ENCODE measurements around the gene KDM2B. TPM values are rescaled to one million over a fixed set of nuclear protein-coding genes. Genes with fewer than 3 reads are reported as not detected.
A peak's percentile ranks its signal among the peaks of the same experiment; 100 is the strongest.
"Not testable (repeated sequence)": the region's sequence is repeated elsewhere in the genome, so short reads cannot be mapped to it uniquely, and the experiment has no call there.

The KDM2B gene
- polyA plus RNA-seq, 5 donors = 34.3 to 39.8 (median 37.8) TPM

- peak; percentile 13 to 40 for DNase-seq
Observed at GRCh38 chr12:121391619-121392324, 189.1 kb downstream of the KDM2B start.

GRCh38 chr12:121390856-121391255, 190.0 kb downstream of the KDM2B start:
- no peak for DNase-seq

GRCh38 chr12:121388421-121388981, 192.3 kb downstream of the KDM2B start:
- DNase-seq = no peak

- DNase-seq = not testable (repeated sequence)
Observed at GRCh38 chr12:121384891-121385290, 195.9 kb downstream of the KDM2B start.

GRCh38 chr12:121383601-121384021, 197.2 kb downstream of the KDM2B start:
- no peak for DNase-seq

- DNase-seq = no peak
Observed at GRCh38 chr12:121379945-121380344, 200.9 kb downstream of the KDM2B start.

Other genes with a start within 250 kb of the KDM2B start
- 100 to 1,000 TPM; 143 to 198 (median 170) TPM for gene ANAPC5, start 228.6 kb downstream of the KDM2B start, polyA plus RNA-seq (ENCODE audit: insufficient read depth in 1 of 5, insufficient read length in 5 of 5, low replicate concordance in 1 of 5)
- gene RNF34, start 180.9 kb downstream of the KDM2B start, polyA plus RNA-seq (ENCODE audit: insufficient read depth in 1 of 5, insufficient read length in 5 of 5, low replicate concordance in 1 of 5) = 10 to 100 TPM; 32.3 to 37.7 (median 35.3) TPM
- 10 to 100 TPM in 4 of 5 donors, 1 to 10 TPM in 1; 8.7 to 20.6 (median 11.4) TPM for gene ORAI1, start 45.5 kb upstream of the KDM2B start, polyA plus RNA-seq (ENCODE audit: insufficient read depth in 1 of 5, insufficient read length in 5 of 5, low replicate concordance in 1 of 5)
- gene MORN3, start 88.6 kb upstream of the KDM2B start, polyA plus RNA-seq (ENCODE audit: insufficient read depth in 1 of 5, insufficient read length in 5 of 5, low replicate concordance in 1 of 5) = 1 to 10 TPM in 4 of 5 donors, under 1 TPM in 1; 0.70 to 2.6 (median 1.9) TPM
- gene TMEM120B, start 131.7 kb upstream of the KDM2B start, polyA plus RNA-seq (ENCODE audit: insufficient read depth in 1 of 5, insufficient read length in 5 of 5, low replicate concordance in 1 of 5) = 10 to 100 TPM in 3 of 5 donors, 1 to 10 TPM in 2; 6.8 to 13.5 (median 11.3) TPM
- gene RHOF, start 212.7 kb upstream of the KDM2B start, polyA plus RNA-seq (ENCODE audit: insufficient read depth in 1 of 5, insufficient read length in 5 of 5, low replicate concordance in 1 of 5) = 10 to 100 TPM in 4 of 5 donors, 1 to 10 TPM in 1; 7.2 to 13.7 (median 11.1) TPM
- gene SETD1B, start 223.0 kb upstream of the KDM2B start, polyA plus RNA-seq (ENCODE audit: insufficient read depth in 1 of 5, insufficient read length in 5 of 5, low replicate concordance in 1 of 5) = 10 to 100 TPM in 4 of 5 donors, 1 to 10 TPM in 1; 9.4 to 16.6 (median 13.1) TPM

Data from right lung (tissue), 5 donors.